Activated CD4-positive, CD25-positive, alpha-beta regulatory T cell treated with anti-CD3 and anti-CD28 coated beads, Interleukin-2, amount 50 U/mL, for 72 hours (primary cell): Measurements from ENCODE around the gene DEK.
"Not testable (repeated sequence)": the region's sequence is repeated elsewhere in the genome, so short reads cannot be mapped to it uniquely, and the experiment has no call there.

Experiments used
- DNase-seq: peaks from one replicate; pipeline ENCODE4 v3.0.0; 2021

DEK gene

GRCh38 chr6:18264219-18264922 is at the start of gene DEK:
Gene DEK (minus strand): TSS chr6:18264530. CDS start chr6:18263987, 543 bp downstream.
- DNase-seq, result peak; percentile 78

GRCh38 chr6:18312368-18312767 is 48.0 kb upstream of the DEK start:
- DNase-seq, result no peak

GRCh38 chr6:18310010-18310409 is 45.7 kb upstream of the DEK start:
- DNase-seq, result not testable (repeated sequence)

GRCh38 chr6:18309046-18309445 is 44.7 kb upstream of the DEK start:
- no peak for DNase-seq

- no peak for DNase-seq
Observed at GRCh38 chr6:18308070-18308735, 43.9 kb upstream of the DEK start.

GRCh38 chr6:18306977-18307376 is 42.6 kb upstream of the DEK start:
- no peak for DNase-seq

GRCh38 chr6:18302561-18303439 is 38.5 kb upstream of the DEK start:
- DNase-seq, result no peak

GRCh38 chr6:18293076-18293904 is 29.0 kb upstream of the DEK start:
- DNase-seq, result no peak

GRCh38 chr6:18289283-18289682 is 25.0 kb upstream of the DEK start:
- DNase-seq, result no peak

GRCh38 chr6:18284261-18284660 is 19.9 kb upstream of the DEK start:
- DNase-seq, result no peak

- no peak for DNase-seq
Observed at GRCh38 chr6:18281564-18281963, 17.2 kb upstream of the DEK start.

- no peak for DNase-seq
Observed at GRCh38 chr6:18280084-18280483, 15.8 kb upstream of the DEK start.

GRCh38 chr6:18279422-18279821 is 15.1 kb upstream of the DEK start:
- no peak for DNase-seq

- no peak for DNase-seq
Observed at GRCh38 chr6:18277237-18278006, 13.1 kb upstream of the DEK start.

- no peak for DNase-seq
Observed at GRCh38 chr6:18276610-18277236, 12.4 kb upstream of the DEK start.

- DNase-seq, result no peak
Observed at GRCh38 chr6:18270216-18270615, 5.9 kb upstream of the DEK start.

- no peak for DNase-seq
Observed at GRCh38 chr6:18269717-18270116, 5.4 kb upstream of the DEK start.

- DNase-seq, result no peak
Observed at GRCh38 chr6:18269253-18269652, 4.9 kb upstream of the DEK start.

- DNase-seq, result no peak
Observed at GRCh38 chr6:18268066-18268465, 3.7 kb upstream of the DEK start.

GRCh38 chr6:18266523-18266912 is 2.2 kb upstream of the DEK start:
- DNase-seq, result no peak

GRCh38 chr6:18265787-18266522 is 1.6 kb upstream of the DEK start:
- no peak for DNase-seq
